ENCODE results near the gene CFAP74. TPM values are rescaled to one million over a fixed set of nuclear protein-coding genes. Genes with fewer than 3 reads are reported as not detected.

Gene CFAP74
- total and polyA plus RNA-seq, 2 of the 13 experiments (the other 11 are each of a cell fraction or from before 2014, with no cell fraction given): 0.27 to 0.62 TPM

DNA sequence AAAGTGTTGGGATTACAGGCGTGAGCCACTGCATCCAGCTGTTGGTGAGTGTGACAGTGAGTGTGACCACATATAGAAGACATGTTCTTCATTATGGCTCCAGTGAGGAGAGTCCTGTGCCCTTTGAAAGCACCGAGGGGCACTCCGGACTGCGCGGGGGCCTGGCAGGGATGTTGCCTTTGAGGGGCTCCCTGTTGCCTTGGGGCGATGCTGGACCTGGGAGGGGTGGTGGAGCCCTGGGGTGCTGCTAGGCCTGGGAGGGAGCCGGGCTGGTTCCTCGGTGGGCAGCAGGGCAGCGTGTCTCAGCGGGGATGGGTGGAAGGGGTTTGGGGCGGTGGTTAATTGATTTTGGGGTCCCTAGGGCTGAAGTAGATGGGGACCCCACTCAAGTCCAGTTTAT lies 25.5 kb downstream of the CFAP74 start:
- Histone ChIP-seq H3K4me3 (replicated peaks in 1 of 3; ENCODE audit: insufficient read depth in 1 of 3, low read depth in 2 of 3, low read length in 3 of 3) (no peak overlapping the region), H3K36me3 (replicated peaks in 1 of 2; ENCODE audit: control insufficient read depth in 1 of 2, insufficient read depth in 2 of 2, low read length in 2 of 2) (no peaks in the 10 kb centered on the region), H3K4me1 (ENCODE audit: insufficient read depth, low read length) (no peaks in the 10 kb centered on the region), H3K79me2 (ENCODE audit: insufficient read depth, low read length) (no peaks in the 10 kb centered on the region), H3K9ac (ENCODE audit: insufficient read depth, low read depth, low read length) (no peak overlapping the region), H3K27me3 (ENCODE audit: control insufficient read depth in 1 of 2, insufficient read depth in 2 of 2, low read length in 2 of 2) (peaks cover 14 to 42% of the 10 kb centered on the region in 2 experiments; a peak in 4 of 5 replicates), H3K27ac (ENCODE audit: extremely low read length, insufficient read depth, low read length) (no peak overlapping the region), H3K9me3 (ENCODE audit: low read length) (no peaks in the 10 kb centered on the region), H3K4me2 (ENCODE audit: low read depth, low read length) (no peak overlapping the region), H4K20me1 (ENCODE audit: insufficient read depth, low read length) (no peaks in the 10 kb centered on the region), H2AFZ (ENCODE audit: low read length) (no peak overlapping the region)
- POLR2A ChIA-PET: no interaction called here
- no TSS peak for BruUV-seq (replicated peaks)
- CTCF ChIA-PET (ENCODE audit: low intra/inter-chr PET ratio, low total read pairs): no interaction called here
- in situ Hi-C loops (cut with HindIII; ENCODE audit: extremely low pct_ligation_motif_present, low pct_unique_long_range_greater_than_20kb) (no loop called here), intact Hi-C loops (cut with micrococcal nuclease; ENCODE audit: unreplicated experiment) (no loop called here)
- DNase-seq (ENCODE audit: low spot score): no peak
- 79% methylated on average over 10 of the region's 11 CpGs for WGBS (ENCODE audit: low lambda C conversion rate)
- FAIRE-seq: no peak
- TF ChIP-seq ZNF12 (CRISPR knock-in tag; IDR thresholded peaks at IDR 0.05) (no peak), ZNF468 (CRISPR knock-in tag; IDR thresholded peaks at IDR 0.05) (no peak), ZNF678 (CRISPR knock-in tag; IDR thresholded peaks at IDR 0.05) (no peak), ONECUT2 (CRISPR knock-in tag; IDR thresholded peaks at IDR 0.05) (no peak), RFX5 (IDR thresholded peaks at IDR 0.05; ENCODE audit: low read depth, low read length) (no peak), FOXJ3 (CRISPR knock-in tag; IDR thresholded peaks at IDR 0.05; ENCODE audit: borderline replicate concordance) (no peak), ZNF773 (CRISPR knock-in tag; IDR thresholded peaks at IDR 0.05; ENCODE audit: borderline replicate concordance) (no peak), ZNF430 (CRISPR knock-in tag; IDR thresholded peaks at IDR 0.05) (no peak), ZNF550 (CRISPR knock-in tag; IDR thresholded peaks at IDR 0.05; ENCODE audit: borderline replicate concordance) (no peak), ZMYM2 (CRISPR knock-in tag; IDR thresholded peaks at IDR 0.05) (no peak), KAT7 (CRISPR knock-in tag; IDR thresholded peaks at IDR 0.05; ENCODE audit: borderline replicate concordance) (no peak), ZSCAN9 (CRISPR knock-in tag; IDR thresholded peaks at IDR 0.05; ENCODE audit: borderline replicate concordance) (no peak)
- TF ChIP-seq, protein P1, sequence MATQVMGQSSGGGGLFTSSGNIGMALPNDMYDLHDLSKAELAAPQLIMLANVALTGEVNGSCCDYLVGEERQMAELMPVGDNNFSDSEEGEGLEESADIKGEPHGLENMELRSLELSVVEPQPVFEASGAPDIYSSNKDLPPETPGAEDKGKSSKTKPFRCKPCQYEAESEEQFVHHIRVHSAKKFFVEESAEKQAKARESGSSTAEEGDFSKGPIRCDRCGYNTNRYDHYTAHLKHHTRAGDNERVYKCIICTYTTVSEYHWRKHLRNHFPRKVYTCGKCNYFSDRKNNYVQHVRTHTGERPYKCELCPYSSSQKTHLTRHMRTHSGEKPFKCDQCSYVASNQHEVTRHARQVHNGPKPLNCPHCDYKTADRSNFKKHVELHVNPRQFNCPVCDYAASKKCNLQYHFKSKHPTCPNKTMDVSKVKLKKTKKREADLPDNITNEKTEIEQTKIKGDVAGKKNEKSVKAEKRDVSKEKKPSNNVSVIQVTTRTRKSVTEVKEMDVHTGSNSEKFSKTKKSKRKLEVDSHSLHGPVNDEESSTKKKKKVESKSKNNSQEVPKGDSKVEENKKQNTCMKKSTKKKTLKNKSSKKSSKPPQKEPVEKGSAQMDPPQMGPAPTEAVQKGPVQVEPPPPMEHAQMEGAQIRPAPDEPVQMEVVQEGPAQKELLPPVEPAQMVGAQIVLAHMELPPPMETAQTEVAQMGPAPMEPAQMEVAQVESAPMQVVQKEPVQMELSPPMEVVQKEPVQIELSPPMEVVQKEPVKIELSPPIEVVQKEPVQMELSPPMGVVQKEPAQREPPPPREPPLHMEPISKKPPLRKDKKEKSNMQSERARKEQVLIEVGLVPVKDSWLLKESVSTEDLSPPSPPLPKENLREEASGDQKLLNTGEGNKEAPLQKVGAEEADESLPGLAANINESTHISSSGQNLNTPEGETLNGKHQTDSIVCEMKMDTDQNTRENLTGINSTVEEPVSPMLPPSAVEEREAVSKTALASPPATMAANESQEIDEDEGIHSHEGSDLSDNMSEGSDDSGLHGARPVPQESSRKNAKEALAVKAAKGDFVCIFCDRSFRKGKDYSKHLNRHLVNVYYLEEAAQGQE (IDR thresholded peaks at IDR 0.05; ENCODE audit: borderline replicate concordance in 1 of 2, low read depth in 1 of 2, low read length in 2 of 2): no peak
- TF ChIP-seq, protein P2, sequence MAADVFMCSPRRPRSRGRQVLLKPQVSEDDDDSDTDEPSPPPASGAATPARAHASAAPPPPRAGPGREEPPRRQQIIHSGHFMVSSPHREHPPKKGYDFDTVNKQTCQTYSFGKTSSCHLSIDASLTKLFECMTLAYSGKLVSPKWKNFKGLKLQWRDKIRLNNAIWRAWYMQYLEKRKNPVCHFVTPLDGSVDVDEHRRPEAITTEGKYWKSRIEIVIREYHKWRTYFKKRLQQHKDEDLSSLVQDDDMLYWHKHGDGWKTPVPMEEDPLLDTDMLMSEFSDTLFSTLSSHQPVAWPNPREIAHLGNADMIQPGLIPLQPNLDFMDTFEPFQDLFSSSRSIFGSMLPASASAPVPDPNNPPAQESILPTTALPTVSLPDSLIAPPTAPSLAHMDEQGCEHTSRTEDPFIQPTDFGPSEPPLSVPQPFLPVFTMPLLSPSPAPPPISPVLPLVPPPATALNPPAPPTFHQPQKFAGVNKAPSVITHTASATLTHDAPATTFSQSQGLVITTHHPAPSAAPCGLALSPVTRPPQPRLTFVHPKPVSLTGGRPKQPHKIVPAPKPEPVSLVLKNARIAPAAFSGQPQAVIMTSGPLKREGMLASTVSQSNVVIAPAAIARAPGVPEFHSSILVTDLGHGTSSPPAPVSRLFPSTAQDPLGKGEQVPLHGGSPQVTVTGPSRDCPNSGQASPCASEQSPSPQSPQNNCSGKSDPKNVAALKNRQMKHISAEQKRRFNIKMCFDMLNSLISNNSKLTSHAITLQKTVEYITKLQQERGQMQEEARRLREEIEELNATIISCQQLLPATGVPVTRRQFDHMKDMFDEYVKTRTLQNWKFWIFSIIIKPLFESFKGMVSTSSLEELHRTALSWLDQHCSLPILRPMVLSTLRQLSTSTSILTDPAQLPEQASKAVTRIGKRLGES (CRISPR knock-in tag; IDR thresholded peaks at IDR 0.05; ENCODE audit: borderline replicate concordance): no peak
- no peak for ATAC-seq

Measured in HepG2 (cell line).